Activated CD4-positive, alpha-beta T cell treated with anti-CD3 and anti-CD28 coated beads for 1 hour (primary cell): ENCODE measurements around the gene SLC18A3.

ENCODE experiments used
- DNase-seq: peaks from one replicate; pipeline ENCODE4 v3.0.0-alpha.2; 2020

The SLC18A3 gene

DNA sequence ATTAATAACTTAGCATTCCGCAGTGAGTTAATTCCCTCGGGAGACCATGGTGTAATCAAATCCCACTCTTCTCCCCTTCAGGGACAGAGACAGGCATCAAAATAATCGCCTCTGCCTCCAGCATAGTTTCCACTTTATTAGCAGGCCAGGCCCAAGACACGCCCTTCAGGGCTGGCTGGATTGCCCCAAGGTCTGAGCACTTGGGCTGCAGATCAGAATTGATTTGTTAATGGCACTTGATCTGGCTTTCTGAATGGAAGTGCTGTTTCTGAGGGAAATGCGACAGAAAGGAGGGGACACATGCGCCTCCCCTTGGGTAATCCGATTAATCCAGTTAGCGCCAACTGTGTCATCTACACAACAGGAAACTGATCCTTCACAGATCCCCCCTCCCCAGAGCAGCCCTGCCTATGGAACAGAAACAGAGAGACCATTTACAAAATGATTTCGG, 19.3 kb downstream of the SLC18A3 start:
- DNase-seq: no peak

DNA sequence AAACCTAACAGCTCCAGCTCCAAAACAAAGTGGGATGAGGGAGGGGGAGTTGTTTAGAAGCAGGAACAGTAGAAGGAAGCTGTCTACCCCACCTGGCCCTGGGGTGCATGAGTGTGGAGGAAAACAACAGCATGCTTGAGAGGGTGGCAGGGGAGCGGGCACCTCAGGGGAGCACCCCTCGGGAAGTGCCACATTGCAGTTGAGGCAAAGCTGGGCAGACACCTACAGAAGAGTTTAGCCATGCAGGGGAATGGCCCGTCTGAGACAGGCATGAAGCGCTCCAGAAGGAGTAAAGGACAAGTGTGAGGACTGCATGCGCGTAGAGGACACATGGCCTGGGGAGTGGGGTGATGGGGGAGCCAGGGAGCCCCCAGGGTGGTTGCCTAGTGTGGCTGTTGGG, 21.9 kb downstream of the SLC18A3 start:
- DNase-seq: no peak

DNA sequence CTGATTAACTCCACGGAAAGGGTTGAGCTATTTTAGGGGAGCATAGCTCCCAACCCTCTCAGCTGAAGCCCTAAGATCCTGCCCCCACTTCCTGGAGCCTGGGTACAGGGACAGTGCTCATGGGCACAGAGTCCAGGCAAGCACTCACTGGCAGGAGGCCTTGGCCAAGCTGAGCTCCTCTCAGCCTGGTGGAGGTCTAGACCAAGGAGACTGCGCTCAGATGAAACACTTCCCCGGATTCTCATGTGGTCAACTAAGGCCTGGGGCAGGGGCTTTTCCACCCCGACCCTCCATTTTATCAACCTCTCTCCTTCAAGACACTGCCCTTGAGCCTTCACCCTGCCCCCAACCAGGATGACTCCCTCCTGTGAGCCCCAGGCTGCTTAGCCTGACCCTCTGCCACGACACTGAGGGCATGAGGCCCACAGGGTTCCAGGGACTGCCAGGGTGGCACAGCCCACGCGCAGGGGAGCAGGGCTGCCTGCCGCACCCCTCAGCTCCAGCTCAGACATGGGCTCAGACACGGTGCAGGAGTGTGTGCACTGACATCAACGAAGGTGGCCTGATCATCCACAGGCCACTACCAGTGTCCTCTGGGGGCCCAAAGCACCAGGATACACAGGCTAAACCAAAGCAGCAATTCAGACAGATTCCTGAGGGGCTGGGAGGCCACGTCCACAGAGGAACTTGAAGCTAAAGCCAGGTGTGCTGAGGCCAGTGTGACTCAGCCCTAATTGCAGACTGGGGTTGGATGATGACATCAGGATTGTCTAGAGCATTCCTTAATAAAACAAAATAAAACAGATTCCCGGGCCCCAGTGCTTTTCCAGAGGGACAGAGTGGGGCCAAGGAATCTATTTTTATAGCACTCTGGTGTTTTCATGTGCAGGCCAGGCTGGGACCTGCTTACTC, 22.6 kb downstream of the SLC18A3 start:
- DNase-seq: no peak

DNA sequence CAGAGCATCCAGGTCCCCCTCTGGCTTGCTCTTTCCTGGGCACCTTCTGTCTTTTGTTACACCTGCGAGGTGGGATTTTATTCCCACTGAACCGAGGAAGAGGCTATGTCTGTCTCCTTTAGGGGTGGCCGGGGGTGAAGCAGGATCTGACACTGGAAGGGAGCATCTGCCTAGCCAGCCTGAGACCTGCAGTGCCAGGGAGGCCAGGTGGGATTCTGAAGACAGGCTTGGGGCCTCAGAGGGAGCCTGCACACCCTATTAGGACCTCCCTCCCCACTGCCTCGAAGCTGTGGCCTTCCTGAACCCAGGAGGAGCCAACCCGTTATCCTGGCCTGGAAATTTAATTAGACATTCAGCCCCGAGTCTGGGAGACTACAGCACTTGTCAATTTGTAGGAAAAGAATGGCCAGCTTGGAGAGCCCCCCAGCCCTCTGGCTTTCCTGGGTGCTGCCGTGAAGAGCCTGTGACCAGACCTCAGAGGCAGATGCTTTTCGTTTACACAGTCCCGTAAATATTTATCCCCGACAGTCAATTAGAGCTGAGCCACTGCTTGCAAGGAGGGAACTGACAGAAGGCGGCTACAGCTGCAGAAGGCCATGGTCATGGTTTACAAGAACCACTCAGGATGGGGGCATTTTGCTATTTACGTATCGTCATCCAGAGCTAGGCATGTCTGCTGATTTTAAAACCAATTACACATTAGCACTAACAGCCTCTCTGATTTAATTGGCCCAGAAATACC, 23.4 kb downstream of the SLC18A3 start:
- no peak for DNase-seq

DNA sequence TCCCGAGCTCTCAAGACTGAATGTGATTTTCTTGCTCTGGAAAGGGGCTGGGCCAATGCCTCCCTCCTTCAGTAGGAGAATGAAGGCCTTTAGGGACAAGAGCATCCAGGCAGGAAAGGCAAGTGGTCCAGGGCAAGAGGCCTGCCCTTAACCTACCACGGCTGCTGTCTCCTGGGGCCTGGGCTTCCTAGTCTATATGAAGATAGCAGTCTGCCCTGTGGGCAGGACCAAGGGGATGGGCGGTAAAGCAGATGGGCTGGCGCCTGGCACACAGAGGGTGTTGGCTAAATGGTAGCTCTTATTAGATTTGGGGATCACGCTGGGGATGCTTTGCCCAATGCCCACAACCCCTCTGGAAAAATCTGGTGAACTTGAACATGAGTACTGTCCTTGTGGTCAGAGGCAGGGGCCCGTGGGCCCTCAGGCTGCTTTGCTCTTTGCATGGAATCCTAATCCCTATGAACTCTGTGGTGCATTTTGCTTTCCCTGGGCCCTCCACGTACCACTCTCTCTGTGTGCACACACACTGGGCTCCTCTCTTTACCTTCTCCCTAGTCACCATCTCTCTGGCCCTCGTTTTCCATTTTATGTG, 24.1 kb downstream of the SLC18A3 start:
- DNase-seq: no peak

DNA sequence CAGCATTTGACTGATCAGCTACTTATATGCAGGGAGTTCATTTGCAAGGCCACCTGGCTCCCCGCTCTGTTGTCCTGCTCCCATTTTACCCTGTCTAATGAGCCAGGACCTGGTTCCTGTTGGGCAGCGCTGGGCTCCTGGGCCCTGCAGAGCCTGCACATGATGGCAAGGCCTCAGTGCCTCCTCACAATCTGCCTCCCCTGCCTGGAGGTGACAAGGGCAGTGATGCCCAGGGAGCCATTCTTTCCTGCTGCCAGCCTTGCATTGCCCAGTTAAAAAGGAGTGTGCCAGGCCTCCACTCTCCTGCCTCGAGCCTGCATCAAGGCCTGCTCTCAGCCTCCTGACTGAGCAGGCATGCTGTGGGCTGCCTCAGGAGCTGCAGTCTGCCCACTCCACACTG, 32.2 kb downstream of the SLC18A3 start:
- no peak for DNase-seq

DNA sequence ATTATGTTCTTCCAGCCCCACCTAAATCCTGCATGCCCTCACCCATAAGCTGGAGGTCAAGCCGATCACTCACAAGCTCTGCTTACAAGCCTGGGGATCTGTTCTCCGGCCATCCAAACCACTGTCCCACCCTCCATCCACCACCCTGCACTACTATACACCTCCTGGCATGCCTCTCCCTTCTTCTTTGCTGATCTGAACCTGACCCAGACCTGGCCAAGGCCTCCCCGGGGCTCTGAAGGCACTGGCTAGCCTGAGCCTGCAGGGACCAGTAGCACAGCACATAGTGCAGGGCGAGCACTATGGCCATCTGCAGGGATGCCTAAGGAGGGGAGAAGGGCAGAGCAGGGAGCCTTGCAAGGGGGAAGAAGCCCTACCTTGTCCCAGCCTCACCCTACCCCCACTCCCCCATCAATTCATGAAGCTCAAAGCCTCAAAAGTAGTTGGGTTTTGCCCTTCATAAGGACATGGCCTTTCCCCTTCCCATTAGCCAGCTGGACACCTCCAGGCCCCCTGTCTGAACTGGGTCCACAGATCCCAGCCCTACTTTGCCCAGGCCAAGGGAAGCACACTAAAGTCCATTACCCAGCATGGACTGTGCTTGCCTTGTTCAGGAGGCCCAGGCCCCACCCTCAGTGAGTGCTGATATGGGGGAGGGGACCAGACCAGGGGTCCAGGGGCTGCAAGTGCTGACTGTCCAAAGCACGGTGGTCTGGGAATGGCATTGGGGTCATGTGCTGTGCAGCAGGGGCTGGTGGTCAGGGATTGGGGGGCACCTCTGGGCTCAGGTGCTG, 33.3 kb downstream of the SLC18A3 start:
- no peak for DNase-seq

DNA sequence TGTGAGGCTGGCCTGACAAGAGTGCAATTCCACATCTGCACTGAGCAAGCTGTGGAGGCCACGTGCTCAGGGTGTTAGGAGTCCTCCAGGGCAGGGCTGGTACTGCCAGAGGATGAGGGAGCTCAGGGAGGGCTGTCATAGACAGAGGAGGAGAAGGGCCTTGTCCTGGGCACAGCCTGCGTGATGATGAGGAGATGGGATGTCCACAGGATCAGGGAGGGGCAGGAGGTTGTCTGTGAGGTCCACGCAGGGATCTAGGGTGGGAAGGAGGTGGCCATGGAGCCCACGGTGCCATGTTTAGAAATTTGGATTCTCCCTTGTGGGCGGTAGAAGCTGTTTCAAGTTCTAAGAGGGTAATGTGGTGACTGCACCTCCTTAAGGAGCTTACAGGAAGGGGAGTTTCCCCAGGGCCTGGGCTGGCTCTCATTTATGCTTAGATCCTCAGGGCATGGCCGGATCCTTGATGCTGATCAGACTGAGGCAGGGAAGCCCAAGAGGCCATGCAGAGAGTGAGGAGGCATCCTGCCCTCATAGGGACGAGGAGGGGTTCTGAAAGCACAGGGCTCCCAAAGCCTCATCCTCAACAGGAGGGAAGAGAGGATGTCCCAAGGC, 34.0 kb downstream of the SLC18A3 start:
- DNase-seq: no peak

DNA sequence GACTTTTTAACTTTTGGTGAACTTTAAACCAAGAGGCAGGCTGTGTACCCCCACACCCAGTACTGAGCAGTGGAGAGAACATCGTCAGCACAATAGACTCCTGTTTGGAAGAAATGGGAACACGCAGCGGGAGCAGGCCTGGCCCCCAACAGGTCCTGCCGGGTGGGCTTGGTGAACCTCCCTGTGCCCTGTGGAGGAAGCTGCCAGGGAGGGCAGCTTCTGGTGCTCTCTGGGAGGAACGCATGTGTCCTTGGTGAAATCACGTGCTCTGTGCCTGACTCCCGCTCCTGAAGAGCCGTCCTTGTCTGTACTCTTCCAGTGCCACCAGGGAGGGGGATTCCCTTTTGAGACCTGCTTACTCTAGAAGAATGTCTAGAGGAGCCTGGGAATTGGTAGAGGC, 35.3 kb downstream of the SLC18A3 start:
- no peak for DNase-seq

DNA sequence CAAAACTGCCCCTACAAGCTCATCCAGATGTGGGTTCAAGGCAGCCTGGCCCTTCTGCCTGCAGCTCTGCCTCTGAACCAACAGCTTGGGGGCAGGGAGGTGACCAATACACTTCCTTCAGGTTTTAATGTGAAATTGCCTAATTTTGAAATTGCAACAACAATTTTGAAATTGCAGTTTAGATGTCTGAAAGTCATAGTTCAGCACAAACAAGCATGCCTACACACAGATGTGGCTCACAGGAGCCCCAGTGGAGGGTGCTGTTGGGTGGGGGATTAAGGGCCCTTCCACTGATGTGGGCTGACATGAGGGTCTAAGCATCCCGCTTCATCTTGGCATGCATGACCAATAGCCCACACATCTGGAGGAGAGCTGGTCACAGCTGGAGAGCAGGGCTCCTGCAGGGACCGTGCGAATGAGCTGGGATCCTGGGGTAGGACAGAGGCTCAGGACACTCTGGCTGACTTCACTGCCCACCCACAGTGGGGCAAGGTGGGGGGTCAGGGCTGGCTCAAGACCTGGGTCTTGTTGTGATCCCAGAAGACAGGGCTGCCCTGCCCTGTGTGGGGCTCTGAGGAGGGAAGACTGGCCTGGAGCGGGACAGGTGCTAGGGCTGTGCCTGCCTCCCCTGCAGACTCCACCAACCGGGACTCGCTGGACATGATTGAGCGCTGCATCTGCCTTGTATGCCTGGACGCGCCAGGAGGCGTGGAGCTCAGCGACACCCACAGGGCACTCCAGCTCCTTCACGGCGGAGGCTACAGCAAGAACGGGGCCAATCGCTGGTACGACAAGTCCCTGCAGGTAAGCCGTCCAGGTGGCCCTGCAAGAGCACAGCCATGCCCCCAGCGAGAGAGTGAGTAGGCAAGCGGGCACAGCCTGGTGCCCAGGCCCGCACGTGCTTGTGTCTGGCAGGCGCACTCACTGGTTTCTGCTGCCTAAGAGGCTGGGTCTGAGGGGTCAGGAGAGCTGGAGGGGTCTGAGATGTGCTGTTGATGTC, 36.1 kb downstream of the SLC18A3 start:
- DNase-seq: no peak

DNA sequence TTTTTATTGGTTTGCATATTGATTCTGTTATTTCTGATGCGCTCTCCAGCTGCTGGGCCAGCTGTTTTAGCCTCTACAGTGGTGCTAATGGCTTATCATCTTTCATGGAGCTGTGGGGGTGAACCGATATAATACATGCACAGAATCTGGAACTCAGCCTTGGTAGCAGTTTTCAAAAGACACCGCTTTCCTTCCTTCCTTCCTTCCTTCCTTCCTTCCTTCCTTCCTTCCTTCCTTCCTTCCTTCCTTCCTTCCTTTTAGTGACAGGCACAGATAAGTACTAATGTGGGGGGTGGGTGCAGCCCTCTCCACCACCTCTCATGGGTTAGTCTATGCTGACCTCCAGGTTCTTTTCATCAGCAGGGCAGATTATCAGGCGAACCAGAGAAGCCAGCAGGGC, 37.4 kb downstream of the SLC18A3 start:
- DNase-seq: no peak

DNA sequence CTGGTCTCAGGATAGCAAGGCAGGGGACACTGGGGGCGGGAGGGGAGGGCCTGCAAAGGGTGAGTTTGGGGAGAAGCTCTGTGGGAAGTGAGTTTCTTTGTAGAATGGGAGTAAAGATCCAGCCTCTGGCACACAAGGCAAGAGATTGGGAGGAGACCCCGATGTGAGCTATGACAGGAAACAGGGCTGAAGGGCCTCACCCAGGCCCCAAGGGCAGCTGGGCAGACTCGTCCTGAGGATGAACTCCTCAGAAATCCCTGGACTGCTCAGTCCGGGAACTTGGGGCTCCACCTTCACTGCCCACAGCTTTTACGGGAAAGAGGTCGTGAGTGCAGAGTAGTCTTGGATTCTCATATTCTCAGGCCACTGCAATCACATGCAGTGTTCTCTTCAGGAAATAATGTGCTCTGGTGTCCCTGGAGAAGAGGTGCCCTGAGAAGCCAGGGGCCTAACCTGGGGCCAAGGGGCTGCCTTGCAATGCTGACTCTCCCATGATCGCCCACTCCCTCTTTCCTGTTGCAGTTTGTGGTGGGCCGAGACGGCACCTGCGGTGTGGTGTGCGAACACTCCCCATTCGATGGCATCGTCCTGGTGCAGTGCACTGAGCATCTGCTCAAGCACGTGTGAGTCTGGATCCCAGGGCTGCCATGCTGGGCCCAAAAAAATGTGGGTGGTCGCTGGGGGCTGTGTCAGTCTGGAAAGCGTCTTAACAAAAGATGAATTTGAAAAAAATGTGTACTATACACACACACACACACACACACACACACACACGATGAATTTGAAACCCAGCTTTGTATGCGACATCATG, 38.1 kb downstream of the SLC18A3 start:
- no peak for DNase-seq

DNA sequence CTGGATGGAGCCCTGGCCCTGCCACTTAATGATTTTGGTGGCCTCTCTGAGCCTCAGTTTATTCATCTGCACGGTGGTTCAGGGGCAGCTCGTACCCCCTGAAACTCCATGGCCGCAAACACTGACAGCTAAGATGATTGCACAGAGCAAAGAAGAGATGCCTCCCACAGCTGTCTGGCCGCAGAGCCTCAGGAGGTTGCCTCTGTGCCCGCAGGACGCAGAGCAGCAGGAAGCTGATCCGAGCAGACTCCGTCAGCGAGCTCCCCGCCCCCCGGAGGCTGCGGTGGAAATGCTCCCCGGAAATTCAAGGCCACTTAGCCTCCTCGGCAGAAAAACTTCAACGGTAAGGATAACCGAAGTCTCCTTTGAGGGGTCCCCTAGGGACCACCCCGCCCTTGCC, 39.2 kb downstream of the SLC18A3 start:
- DNase-seq: no peak

DNA sequence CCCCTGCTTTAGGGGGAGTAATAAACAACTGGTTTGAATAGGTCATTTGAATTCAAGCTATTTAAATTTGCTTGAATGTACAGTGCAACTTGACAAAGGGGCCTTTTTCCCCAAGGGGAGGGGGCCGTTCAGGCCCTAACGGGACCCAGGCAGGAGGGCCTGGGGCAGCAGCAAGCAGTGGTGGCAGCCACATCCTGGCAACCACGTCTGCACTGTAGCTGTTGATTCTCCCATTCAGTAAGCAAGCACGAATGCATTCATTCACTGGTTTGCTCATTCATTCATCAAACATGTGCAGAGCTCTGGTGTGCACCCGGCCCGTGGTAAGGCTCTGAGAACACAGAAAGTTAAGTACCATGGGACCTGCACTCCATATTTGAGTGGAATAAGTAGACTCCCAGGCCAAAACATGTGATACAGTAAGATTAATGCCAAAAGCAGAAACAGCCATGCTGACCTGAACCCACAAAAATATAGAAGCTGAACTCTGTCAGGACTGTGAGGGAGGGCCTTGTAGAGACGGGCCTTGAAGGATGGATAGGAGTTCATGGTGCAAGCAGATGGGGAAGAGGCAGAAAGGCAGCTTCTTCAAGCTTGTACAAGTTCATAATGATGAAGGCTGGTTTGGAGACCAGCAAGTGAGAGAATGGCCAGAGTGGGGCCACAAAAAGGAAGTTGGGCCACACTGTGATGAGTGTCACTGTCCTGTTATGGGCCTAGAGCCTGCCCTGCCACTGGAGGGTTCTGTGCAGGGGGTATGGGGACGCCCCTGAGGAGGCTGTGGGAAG, 40.0 kb downstream of the SLC18A3 start:
- no peak for DNase-seq

DNA sequence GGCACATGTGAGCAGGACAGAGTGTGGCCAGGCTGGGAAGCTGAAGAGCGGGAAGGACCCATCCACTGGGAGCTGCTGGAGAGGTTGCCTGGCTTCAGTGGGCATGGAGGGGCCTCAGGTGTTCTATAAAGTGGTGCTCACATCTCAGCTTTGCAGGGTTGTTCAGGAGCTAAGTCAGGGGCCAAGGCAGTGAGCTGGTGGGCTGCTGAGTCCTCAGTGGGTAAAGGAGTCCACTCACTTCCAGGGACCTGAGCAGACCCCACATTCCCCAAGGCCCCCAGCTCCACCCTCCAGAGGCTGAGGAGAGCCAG, 40.6 kb downstream of the SLC18A3 start:
- DNase-seq: no peak

DNA sequence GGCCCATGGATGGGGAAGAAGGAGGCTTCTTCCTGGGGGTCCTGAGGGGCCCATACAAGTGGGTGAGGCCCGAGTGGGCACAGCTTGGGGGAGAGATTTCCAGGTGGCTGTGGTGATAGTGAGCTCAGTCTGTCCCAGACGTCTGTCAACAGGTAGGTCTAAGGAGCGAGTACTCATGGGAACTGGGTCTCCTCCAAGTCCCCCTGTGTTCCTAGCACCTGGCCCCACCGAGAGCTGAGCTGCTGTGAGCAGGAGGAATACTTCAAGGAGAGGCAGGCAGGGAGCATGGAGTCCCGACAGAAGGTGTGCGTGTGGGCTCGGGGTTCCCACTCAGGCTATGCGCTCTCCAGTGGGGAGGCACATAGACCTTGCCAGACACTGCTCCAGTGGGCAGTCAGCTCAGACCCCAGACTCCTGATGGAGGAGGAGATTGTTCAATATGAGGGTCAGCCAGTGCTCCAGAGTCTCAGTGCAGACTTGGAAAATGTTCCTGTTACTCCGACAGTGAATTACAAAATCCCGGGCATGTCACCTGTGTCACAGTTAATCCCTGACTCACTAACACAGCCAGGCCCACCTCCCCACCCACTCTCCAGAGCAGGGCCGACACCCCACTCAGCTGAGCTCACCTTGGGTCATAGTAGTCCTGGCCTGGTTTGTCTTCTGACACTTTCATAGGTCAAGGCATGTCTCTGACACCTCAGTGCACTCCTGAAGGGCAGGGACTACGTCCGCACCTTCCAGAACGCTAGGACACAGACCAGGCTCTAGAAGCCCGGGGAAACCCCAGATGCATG, 41.1 kb downstream of the SLC18A3 start:
- no peak for DNase-seq

DNA sequence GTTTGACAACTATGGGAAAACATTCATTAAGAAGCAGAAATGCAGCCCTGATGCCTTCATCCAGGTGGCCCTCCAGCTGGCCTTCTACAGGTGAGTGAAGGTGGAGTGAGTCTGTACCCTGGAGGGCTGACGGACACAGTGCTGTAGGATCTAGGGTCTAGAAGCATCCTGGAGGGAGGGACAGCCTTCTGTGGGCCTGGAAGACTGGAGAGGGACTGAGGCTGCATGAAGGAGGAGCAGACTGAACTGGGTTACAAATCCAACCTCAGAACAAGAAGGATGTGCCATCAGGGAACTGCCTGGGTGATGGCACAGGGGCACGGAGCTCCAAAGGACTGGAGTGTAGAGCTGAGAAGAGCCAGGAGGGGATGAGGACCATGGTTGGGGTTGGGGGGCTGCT, 41.8 kb downstream of the SLC18A3 start:
- DNase-seq: no peak

DNA sequence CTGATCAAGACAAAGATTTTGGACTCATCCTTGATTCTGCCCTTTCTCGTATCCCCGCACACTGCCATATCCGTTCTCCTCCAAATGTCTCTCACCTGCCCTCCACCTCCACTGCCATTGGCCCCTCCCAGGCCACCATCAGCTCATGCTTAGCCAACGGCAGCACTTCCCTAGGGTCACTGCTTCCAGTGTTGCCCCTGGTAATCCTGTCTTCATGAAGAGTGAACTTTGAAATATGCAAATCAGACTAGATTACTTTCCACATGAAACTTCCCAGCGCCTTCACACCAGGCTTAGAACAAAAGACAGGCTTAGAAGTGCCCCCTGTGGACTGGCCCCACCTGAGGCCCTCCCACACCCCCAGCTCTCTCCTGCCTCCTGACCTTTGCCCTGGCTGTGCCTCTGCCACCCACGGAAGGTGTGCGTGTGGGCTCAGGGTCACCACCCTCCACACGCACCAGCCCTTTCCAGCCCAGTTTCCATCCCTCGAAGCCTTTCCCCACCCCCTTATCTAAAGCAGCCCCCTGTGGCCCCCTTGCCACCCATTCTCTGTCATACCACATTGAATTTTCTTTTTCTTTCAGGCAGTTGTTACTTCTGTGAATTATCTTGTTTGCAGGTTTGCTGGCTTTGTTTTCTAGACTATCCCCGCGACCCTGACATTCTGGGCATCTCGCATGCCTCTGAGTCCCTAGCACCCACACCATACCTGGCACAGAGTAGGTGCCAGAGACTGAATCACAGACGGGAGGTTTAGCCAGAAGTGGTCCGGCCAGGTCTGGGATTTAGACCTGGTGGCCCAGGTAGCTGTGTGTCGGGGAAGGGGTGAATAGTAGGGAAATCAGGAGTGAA, 42.5 kb downstream of the SLC18A3 start:
- no peak for DNase-seq
